ENCODE data around the gene ATP6V0A1. TPM values are rescaled to one million over a fixed set of nuclear protein-coding genes. Genes with fewer than 3 reads are reported as not detected.
"Not testable (repeated sequence)": the region's sequence is repeated elsewhere in the genome, so short reads cannot be mapped to it uniquely, and the experiment has no call there.

The ATP6V0A1 gene
- total and polyA plus RNA-seq, 4 donors, result 13.4 to 111 (median 71.9) TPM

GRCh38 chr17:42548993-42549755 lies 90.5 kb downstream of the ATP6V0A1 start:
- Histone ChIP-seq H3K4me3 (ENCODE audit: low read length in 2 of 2) (no peak overlapping the region), H3K36me3 (ENCODE audit: control insufficient read depth in 1 of 2, insufficient read depth in 2 of 2, low read length in 1 of 2) (no peaks in the 10 kb centered on the region), H3K27ac (ENCODE audit: low read depth in 1 of 2, low read length in 2 of 2) (no peak overlapping the region), H3K4me1 (ENCODE audit: control insufficient read depth in 1 of 2, insufficient read depth in 2 of 2, low read length in 2 of 2) (no peaks in the 10 kb centered on the region), H3K27me3 (ENCODE audit: control insufficient read depth in 1 of 2, insufficient read depth in 2 of 2, low read length in 1 of 2) (no peaks in the 10 kb centered on the region), H3K9me3 (ENCODE audit: control insufficient read depth, low read length) (no peaks in the 10 kb centered on the region)
- intact Hi-C loops (cut with DNase I), result no loop called here
- 80 to 83% methylated on average over 14 of the region's 14 CpGs for WGBS, 2 donors
- DNase-seq (no peak), ATAC-seq (ENCODE audit: low FRiP score) (no peak)

- 90 to 92% methylated on average over 15 of the region's 15 CpGs for whole genome bisulfite sequencing, 2 donors
- intact Hi-C loops (cut with DNase I); H3K9me3 ChIP-seq (ENCODE audit: control insufficient read depth, low read length); H3K4me1 ChIP-seq (ENCODE audit: control insufficient read depth in 1 of 2, insufficient read depth in 2 of 2, low read length in 2 of 2); H3K27me3 ChIP-seq (ENCODE audit: control insufficient read depth in 1 of 2, insufficient read depth in 2 of 2, low read length in 1 of 2); H3K27ac ChIP-seq (ENCODE audit: low read depth in 1 of 2, low read length in 2 of 2); ATAC-seq (ENCODE audit: low FRiP score); H3K36me3 ChIP-seq (ENCODE audit: control insufficient read depth in 1 of 2, insufficient read depth in 2 of 2, low read length in 1 of 2); H3K4me3 ChIP-seq (ENCODE audit: low read length in 2 of 2): not testable (repeated sequence)
- DNase-seq, result peak in 1 of 2 donors; percentile 43
These were observed 94.1 kb downstream of the ATP6V0A1 start, which contains the start of gene HSD17B1 for GRCh38 chr17:42552736-42553135. TSS of gene HSD17B1 (plus strand) at chr17:42552923. CDS start at chr17:42552934, 11 bp downstream.

DNA sequence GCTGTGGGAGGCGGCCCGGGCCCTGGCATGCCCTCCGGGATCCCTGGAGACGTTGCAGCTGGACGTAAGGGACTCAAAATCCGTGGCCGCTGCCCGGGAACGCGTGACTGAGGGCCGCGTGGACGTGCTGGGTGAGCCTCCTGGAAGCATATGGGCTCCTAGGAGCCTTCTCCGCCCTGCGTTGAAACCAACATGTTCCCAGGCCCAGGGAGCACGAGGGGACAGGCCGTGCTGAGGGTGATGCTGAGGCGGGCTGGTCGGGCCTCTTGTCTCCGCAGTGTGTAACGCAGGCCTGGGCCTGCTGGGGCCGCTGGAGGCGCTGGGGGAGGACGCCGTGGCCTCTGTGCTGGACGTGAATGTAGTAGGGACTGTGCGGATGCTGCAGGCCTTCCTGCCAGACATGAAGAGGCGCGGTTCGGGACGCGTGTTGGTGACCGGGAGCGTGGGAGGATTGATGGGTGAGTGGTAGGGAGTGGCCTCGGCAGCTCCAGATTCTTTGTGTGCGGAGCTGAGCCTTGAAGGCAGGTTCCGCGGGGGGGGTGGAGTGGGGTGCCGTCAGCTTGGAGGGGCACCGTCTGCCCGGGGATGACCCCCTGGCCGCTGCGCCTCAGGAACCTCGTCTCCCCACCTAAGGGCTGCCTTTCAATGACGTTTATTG lies 94.6 kb downstream of the ATP6V0A1 start:
- no peaks in the 10 kb centered on the region for H3K27me3 ChIP-seq (ENCODE audit: control insufficient read depth in 1 of 2, insufficient read depth in 2 of 2, low read length in 1 of 2)
- DNase-seq (peak; percentile 50 to 78), ATAC-seq (ENCODE audit: low FRiP score) (no peak)
- no peaks in the 10 kb centered on the region for H3K9me3 ChIP-seq (ENCODE audit: control insufficient read depth, low read length)
- intact Hi-C loops (cut with DNase I), result no loop called here
- no peaks in the 10 kb centered on the region for H3K4me1 ChIP-seq (ENCODE audit: control insufficient read depth in 1 of 2, insufficient read depth in 2 of 2, low read length in 2 of 2)
- H3K4me3 ChIP-seq (ENCODE audit: low read length in 2 of 2), result no peak overlapping the region
- no peaks in the 10 kb centered on the region for H3K36me3 ChIP-seq (ENCODE audit: control insufficient read depth in 1 of 2, insufficient read depth in 2 of 2, low read length in 1 of 2)
- WGBS, 2 donors, result 72 to 79% methylated on average over 45 of the region's 45 CpGs
- no peak overlapping the region for H3K27ac ChIP-seq (ENCODE audit: low read depth in 1 of 2, low read length in 2 of 2)

- ATAC-seq (ENCODE audit: low FRiP score), result peak; percentile 2
- Histone ChIP-seq H3K9me3 (ENCODE audit: control insufficient read depth, low read length) (no peaks in the 10 kb centered on the region), H3K4me3 (ENCODE audit: low read length in 2 of 2) (peak overlapping the region; percentile 37 to 64), H3K4me1 (ENCODE audit: control insufficient read depth in 1 of 2, insufficient read depth in 2 of 2, low read length in 2 of 2) (no peaks in the 10 kb centered on the region), H3K27ac (ENCODE audit: low read depth in 1 of 2, low read length in 2 of 2) (peak overlapping the region in 1 of 2 donors; percentile 53), H3K36me3 (ENCODE audit: control insufficient read depth in 1 of 2, insufficient read depth in 2 of 2, low read length in 1 of 2) (no peaks in the 10 kb centered on the region), H3K27me3 (ENCODE audit: control insufficient read depth in 1 of 2, insufficient read depth in 2 of 2, low read length in 1 of 2) (no peaks in the 10 kb centered on the region)
- DNase-seq, result peak in 1 of 2 donors; percentile 45
- WGBS, 2 donors, result 40 to 43% methylated on average over 16 of the region's 16 CpGs
- intact Hi-C loops (cut with DNase I), result loop anchor here in 1 of 2 donors (1.0 kb wide), 1 partner anchor 18 kb away; the partner anchor contains the start of gene NAGLU
These were observed 95.2 kb downstream of the ATP6V0A1 start for GRCh38 chr17:42553866-42554249.

DNA sequence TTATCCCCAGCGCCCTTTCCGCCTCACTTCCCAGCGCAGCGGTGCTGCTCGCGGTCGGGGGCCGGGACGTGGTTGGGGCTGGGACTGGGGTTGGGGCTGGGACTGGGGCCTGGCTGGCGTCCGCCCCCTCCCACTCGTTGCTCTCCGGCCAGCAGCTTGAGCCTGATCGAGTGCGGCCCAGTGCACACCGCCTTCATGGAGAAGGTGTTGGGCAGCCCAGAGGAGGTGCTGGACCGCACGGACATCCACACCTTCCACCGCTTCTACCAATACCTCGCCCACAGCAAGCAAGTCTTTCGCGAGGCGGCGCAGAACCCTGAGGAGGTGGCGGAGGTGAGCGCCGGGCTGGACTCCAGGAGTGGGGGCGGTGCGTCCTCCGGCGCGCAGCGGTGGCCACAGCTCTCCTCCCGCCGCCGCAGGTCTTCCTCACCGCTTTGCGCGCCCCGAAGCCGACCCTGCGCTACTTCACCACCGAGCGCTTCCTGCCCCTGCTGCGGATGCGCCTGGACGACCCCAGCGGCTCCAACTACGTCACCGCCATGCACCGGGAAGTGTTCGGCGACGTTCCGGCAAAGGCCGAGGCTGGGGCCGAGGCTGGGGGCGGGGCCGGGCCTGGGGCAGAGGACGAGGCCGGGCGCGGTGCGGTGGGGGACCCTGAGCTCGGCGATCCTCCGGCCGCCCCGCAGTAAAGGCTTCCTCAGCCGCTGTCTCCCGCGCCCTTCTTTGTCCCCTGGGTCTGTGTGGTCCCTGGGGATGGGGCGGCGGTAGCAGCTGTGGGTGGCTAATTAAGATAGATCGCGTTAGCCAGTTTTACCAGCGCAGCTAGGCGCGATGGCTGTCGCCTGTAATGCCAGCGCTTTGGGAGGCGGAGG lies 95.8 kb downstream of the ATP6V0A1 start:
- Histone ChIP-seq H3K27ac (ENCODE audit: low read depth in 1 of 2, low read length in 2 of 2) (peak overlapping the region in 1 of 2 donors; percentile 53), H3K27me3 (ENCODE audit: control insufficient read depth in 1 of 2, insufficient read depth in 2 of 2, low read length in 1 of 2) (no peaks in the 10 kb centered on the region), H3K4me3 (ENCODE audit: low read length in 2 of 2) (peak overlapping the region; percentile 47 to 64), H3K36me3 (ENCODE audit: control insufficient read depth in 1 of 2, insufficient read depth in 2 of 2, low read length in 1 of 2) (no peaks in the 10 kb centered on the region), H3K4me1 (ENCODE audit: control insufficient read depth in 1 of 2, insufficient read depth in 2 of 2, low read length in 2 of 2) (no peaks in the 10 kb centered on the region), H3K9me3 (ENCODE audit: control insufficient read depth, low read length) (no peaks in the 10 kb centered on the region)
- intact Hi-C loops (cut with DNase I), result loop anchor here in 1 of 2 donors (1.0 kb wide), 1 partner anchor 18 kb away; the partner anchor contains the start of gene NAGLU
- 0 to 1% methylated on average over 74 to 82 of the region's 82 CpGs for WGBS, 2 donors
- DNase-seq (peak; percentile 93 to 96), ATAC-seq (ENCODE audit: low FRiP score) (peak; percentile 95)

DNA sequence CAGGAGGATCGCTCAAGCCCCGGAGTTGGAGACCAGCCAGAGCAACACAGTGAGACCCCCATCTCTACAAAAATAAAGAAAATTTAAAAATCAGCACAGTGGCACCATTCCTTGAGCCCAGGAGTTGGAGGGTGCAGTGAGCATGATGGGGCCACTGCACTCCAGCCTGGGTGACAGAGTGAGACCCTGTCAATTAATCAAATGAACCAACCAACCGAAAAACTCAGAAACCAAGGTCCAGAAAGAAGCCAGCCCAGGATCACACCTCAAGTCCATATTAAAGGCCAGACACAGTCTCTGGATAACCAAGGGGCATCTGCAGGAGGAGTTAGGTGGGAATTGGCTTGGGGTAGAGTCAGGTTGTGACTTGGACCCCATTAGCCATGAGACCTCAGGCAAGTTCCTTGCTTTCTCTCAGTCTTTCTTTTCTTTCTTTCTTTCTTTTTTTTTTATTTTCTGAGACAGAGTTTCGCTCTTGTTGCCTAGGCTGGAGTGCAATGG lies 96.5 kb downstream of the ATP6V0A1 start:
- H3K4me3 ChIP-seq (ENCODE audit: low read length in 2 of 2), result peak overlapping the region; percentile 47 to 64
- intact Hi-C loops (cut with DNase I), result no loop called here
- H3K36me3 ChIP-seq (ENCODE audit: control insufficient read depth in 1 of 2, insufficient read depth in 2 of 2, low read length in 1 of 2), result no peaks in the 10 kb centered on the region
- no peaks in the 10 kb centered on the region for H3K4me1 ChIP-seq (ENCODE audit: control insufficient read depth in 1 of 2, insufficient read depth in 2 of 2, low read length in 2 of 2)
- H3K27ac ChIP-seq (ENCODE audit: low read depth in 1 of 2, low read length in 2 of 2), result peak overlapping the region in 1 of 2 donors; percentile 50
- ATAC-seq (ENCODE audit: low FRiP score) (no peak), DNase-seq (no peak)
- 23% methylated on average over 4 of the region's 4 CpGs for WGBS, 2 donors
- no peaks in the 10 kb centered on the region for H3K9me3 ChIP-seq (ENCODE audit: control insufficient read depth, low read length)
- H3K27me3 ChIP-seq (ENCODE audit: control insufficient read depth in 1 of 2, insufficient read depth in 2 of 2, low read length in 1 of 2), result no peaks in the 10 kb centered on the region

DNA sequence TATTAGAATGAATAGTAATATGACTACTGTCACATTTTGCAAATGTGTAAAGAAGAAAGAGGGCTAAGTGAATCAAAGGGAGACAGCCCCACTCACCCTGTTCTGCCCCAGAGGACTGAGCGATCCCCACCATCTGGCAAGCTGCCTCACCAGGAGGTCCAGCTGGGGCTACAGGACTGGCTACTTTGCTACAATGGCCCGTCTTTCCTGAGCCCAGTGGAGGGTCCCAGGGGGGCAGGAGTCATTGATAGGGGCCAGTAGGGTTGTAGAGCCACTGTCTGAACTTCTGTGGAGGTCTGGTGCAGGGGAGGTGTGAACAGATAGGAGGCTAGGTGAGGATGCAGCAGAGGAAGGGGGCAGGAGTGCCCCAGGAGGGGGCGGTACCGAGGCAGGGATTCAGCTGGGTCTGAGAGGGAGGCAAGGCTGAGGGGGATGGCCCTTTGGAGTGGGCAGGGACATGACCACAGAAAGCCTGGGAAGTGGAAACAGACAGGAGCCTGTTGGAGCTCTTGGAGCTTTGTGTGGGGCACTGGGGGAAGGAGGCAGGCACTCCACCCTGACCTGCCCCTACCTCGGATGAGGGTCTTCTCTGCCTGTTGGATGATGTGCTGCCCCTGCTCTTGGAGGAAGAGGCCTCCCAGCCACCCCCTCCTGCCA lies 97.4 kb downstream of the ATP6V0A1 start:
- H3K27me3 ChIP-seq (ENCODE audit: control insufficient read depth in 1 of 2, insufficient read depth in 2 of 2, low read length in 1 of 2); intact Hi-C loops (cut with DNase I); H3K4me1 ChIP-seq (ENCODE audit: control insufficient read depth in 1 of 2, insufficient read depth in 2 of 2, low read length in 2 of 2); ATAC-seq (ENCODE audit: low FRiP score); H3K9me3 ChIP-seq (ENCODE audit: control insufficient read depth, low read length); H3K36me3 ChIP-seq (ENCODE audit: control insufficient read depth in 1 of 2, insufficient read depth in 2 of 2, low read length in 1 of 2); H3K27ac ChIP-seq (ENCODE audit: low read depth in 1 of 2, low read length in 2 of 2); H3K4me3 ChIP-seq (ENCODE audit: low read length in 2 of 2): not testable (repeated sequence)
- DNase-seq, result peak in 1 of 2 donors; percentile 45
- WGBS, 2 donors, result 55 to 63% methylated on average over 4 to 5 of the region's 5 CpGs

DNA sequence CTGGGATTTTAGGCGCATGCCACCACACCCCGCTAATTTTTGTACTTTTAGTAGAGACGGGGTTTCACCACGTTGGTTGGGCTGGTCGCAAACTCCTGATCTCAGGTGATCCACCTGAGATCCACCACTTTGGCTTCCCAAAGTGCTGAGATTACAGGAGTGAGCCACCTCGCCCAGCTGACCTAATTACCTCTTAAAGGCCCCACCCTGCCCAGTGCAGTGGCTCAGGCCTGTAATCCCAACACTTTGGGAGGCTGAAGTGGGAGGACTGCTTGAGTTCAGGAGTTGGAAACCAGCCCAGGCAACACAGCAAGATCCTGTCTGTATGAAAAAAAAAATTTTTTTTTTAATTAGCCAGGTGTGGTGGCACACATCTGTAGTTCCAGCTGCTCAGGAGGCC lies 100.4 kb downstream of the ATP6V0A1 start:
- WGBS, 2 donors, result 89 to 94% methylated on average over 6 of the region's 6 CpGs
- Histone ChIP-seq H3K4me3 (ENCODE audit: low read length in 2 of 2) (no peak overlapping the region), H3K9me3 (ENCODE audit: control insufficient read depth, low read length) (no peaks in the 10 kb centered on the region), H3K27ac (ENCODE audit: low read depth in 1 of 2, low read length in 2 of 2) (no peak overlapping the region), H3K27me3 (ENCODE audit: control insufficient read depth in 1 of 2, insufficient read depth in 2 of 2, low read length in 1 of 2) (no peaks in the 10 kb centered on the region), H3K4me1 (ENCODE audit: control insufficient read depth in 1 of 2, insufficient read depth in 2 of 2, low read length in 2 of 2) (no peaks in the 10 kb centered on the region), H3K36me3 (ENCODE audit: control insufficient read depth in 1 of 2, insufficient read depth in 2 of 2, low read length in 1 of 2) (no peaks in the 10 kb centered on the region)
- intact Hi-C loops (cut with DNase I), result no loop called here
- no peak for ATAC-seq (ENCODE audit: low FRiP score)
- DNase-seq, result peak in 1 of 2 donors; percentile 4
